Stimulated activated naive CD8-positive, alpha-beta T cell treated with anti-CD3 and anti-CD28 coated beads, Interleukin-15, Interleukin-2, amounts not matched to agents 100 ng/mL and 50 ng/mL, for 24 hours (primary cell): ENCODE data around the gene CELF2.
"Not testable (repeated sequence)": the region's sequence is repeated elsewhere in the genome, so short reads cannot be mapped to it uniquely, and the experiment has no call there.

ENCODE experiments used
- H3K27ac Mint-ChIP-seq: one replicate; pipeline ENCODE4 v1.8.0; 2021; ENCODE audit warnings: mild to moderate bottlenecking, mixed read lengths
- H3K27me3 Mint-ChIP-seq: one replicate; pipeline ENCODE4 v1.8.0; 2021; ENCODE audit warnings: mixed read lengths
- H3K36me3 Mint-ChIP-seq: one replicate; pipeline ENCODE4 v1.8.0; 2021; ENCODE audit warnings: low read depth, mixed read lengths
- H3K4me1 Mint-ChIP-seq: one replicate; pipeline ENCODE4 v1.8.0; 2021; ENCODE audit warnings: low read depth, mixed read lengths
- H3K4me3 Mint-ChIP-seq: one replicate; pipeline ENCODE4 v1.8.0; 2021; ENCODE audit warnings: mild to moderate bottlenecking, mixed read lengths
- H3K9me3 Mint-ChIP-seq: one replicate; pipeline ENCODE4 v1.8.0; 2021; ENCODE audit warnings: mixed read lengths

Gene CELF2

DNA sequence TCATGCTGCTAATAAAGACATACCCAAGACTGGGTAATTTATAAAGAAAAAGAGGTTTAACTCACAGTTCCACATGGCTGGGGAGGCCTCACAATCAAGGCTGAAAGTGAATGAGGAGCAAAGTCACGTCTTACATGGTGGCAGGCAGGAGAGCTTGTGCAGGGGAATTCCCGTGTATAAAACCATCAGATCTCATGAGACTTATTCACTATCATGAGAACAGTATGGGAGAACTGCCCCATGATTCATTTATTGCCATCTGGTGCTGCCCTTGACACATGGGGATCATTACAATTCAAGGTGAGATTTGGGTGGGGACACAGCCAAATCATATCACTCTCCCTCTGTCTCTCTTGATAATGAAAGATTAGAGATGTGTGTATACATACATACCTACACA, 106.2 kb downstream of the CELF2 start:
- H3K27me3 Mint-ChIP-seq, H3K4me1 Mint-ChIP-seq, H3K27ac Mint-ChIP-seq, H3K36me3 Mint-ChIP-seq, H3K4me3 Mint-ChIP-seq: not testable (repeated sequence)
- peaks cover 10% of the 10 kb centered on the region for H3K9me3 Mint-ChIP-seq

- Mint-ChIP-seq H3K27ac (no peak overlapping the region), H3K27me3 (no peaks in the 10 kb centered on the region), H3K36me3 (no peaks in the 10 kb centered on the region), H3K4me3 (no peak overlapping the region), H3K9me3 (peaks cover 10% of the 10 kb centered on the region), H3K4me1 (peaks cover 7% of the 10 kb centered on the region)
Observed at GRCh38 chr10:11125004-11125403, 107.3 kb downstream of the CELF2 start.

DNA sequence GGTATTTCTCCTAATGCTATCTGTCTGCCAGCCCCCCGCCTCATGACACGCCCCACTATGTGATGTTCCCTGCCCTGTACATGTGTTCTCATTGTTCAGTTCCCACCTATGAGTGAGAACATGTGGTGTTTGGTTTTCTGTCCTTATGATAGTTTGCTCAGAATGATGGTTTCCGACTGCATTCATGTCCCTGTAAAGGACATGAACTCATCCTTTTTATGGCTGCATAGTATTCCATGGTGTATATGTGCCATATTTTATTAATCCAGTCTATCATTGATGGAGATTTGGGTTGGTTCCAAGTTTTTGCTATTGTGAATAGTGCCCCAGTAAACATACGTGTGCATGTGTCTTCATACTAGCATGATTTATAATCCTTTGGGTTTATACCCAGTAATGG, 109.3 kb downstream of the CELF2 start:
- H3K4me1 Mint-ChIP-seq, H3K36me3 Mint-ChIP-seq, H3K27me3 Mint-ChIP-seq, H3K27ac Mint-ChIP-seq, H3K4me3 Mint-ChIP-seq: not testable (repeated sequence)
- peaks cover 10% of the 10 kb centered on the region for H3K9me3 Mint-ChIP-seq

- Mint-ChIP-seq H3K36me3 (no peaks in the 10 kb centered on the region), H3K4me1 (no peaks in the 10 kb centered on the region), H3K27me3 (no peaks in the 10 kb centered on the region), H3K9me3 (no peaks in the 10 kb centered on the region), H3K4me3 (no peak overlapping the region), H3K27ac (no peak overlapping the region)
Observed at GRCh38 chr10:11131112-11131639, 113.5 kb downstream of the CELF2 start.

GRCh38 chr10:11134411-11134810, 116.7 kb downstream of the CELF2 start:
- H3K36me3 Mint-ChIP-seq: no peaks in the 10 kb centered on the region
- H3K27ac Mint-ChIP-seq: peak overlapping the region; percentile 8
- H3K27me3 Mint-ChIP-seq: no peaks in the 10 kb centered on the region
- peaks cover 5% of the 10 kb centered on the region for H3K4me1 Mint-ChIP-seq
- H3K4me3 Mint-ChIP-seq: no peak overlapping the region
- no peaks in the 10 kb centered on the region for H3K9me3 Mint-ChIP-seq

DNA sequence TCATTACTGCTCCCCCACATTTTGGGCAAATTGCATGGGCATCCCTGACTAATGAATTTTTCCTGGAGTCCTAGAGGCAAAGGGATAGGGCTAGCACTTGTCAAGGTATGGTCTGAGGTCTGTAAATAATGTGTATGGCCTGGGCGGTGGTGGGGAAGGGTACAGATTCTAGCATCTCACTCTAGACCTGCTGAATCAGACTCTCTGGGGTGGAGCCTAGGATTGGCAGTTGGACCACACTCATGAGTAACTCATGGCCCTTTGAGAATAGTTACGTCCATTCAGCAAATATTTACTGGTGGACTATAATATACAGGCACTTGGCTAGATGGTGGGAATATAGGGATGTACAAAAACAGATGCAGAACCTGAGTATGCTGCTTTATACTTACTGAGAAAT, 118.0 kb downstream of the CELF2 start:
- Mint-ChIP-seq H3K27ac (no peak overlapping the region), H3K9me3 (no peaks in the 10 kb centered on the region), H3K36me3 (no peaks in the 10 kb centered on the region), H3K4me3 (no peak overlapping the region), H3K4me1 (peaks cover 16% of the 10 kb centered on the region), H3K27me3 (no peaks in the 10 kb centered on the region)

DNA sequence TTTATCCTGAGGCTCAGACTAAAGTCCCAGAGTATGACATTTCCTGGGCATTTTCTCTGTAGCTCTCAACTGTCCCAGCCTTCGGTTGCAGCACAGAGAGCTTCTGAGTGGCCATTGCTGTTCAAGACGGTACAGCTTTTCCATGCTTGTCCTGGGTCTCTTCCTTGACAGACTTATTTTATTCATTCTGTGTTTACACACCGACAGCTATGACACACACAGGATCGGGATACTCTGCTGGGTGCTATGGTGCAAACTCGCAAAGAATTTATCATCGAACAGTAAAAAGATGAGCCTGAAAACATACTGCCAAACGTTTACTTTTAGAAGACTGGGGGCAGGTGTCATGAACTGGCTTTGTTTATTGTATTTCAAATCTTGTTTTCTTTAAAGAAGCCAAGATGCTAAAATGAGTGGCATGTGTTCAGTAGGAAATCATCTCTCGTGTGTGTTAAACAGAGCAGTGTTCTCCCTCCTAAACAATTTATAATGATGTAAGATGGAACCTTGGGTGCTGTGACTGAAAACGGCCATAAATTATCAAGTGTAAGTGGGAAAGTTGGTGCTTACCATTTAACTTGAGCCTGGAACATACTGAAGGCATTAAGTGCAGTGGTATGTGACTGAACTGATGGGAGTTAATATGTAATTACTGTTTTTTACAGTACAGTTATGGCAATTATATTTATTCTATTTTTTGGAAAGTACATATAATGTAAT, 120.8 kb downstream of the CELF2 start:
- Mint-ChIP-seq H3K27me3 (no peaks in the 10 kb centered on the region), H3K4me3 (no peak overlapping the region), H3K4me1 (peaks cover 42% of the 10 kb centered on the region), H3K36me3 (no peaks in the 10 kb centered on the region), H3K27ac (no peak overlapping the region), H3K9me3 (no peaks in the 10 kb centered on the region)

DNA sequence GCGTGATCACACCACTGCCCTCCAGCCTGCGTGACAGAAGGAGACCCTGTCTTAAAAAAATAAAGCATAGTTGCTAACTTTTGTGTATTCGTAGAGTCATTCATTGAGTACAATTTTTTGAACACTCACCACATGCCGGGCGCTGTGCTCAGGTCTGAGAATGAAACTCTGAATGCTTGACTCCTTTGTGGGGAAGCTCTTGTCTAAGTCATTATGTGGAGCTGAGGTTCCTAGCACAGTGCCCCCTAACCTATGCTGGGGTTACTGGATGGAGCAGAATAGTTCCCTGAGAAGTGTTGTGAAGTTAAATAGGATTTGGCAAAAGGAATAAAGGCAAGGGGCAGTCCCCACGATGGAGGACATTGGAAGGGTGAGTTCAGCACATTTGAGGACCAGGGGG, 123.3 kb downstream of the CELF2 start:
- H3K27ac Mint-ChIP-seq: peak overlapping the region; percentile 88
- H3K4me3 Mint-ChIP-seq: peak overlapping the region; percentile 63
- H3K4me1 Mint-ChIP-seq: peaks cover 65% of the 10 kb centered on the region

GRCh38 chr10:11141571-11142091, 124.0 kb downstream of the CELF2 start:
- peak overlapping the region; percentile 63 for H3K4me3 Mint-ChIP-seq
- no peaks in the 10 kb centered on the region for H3K36me3 Mint-ChIP-seq
- peaks cover 72% of the 10 kb centered on the region for H3K4me1 Mint-ChIP-seq
- no peaks in the 10 kb centered on the region for H3K9me3 Mint-ChIP-seq
- H3K27ac Mint-ChIP-seq: peak overlapping the region; percentile 88
- no peaks in the 10 kb centered on the region for H3K27me3 Mint-ChIP-seq

More for the DNA sequence above, 123.3 kb downstream of the CELF2 start:
- H3K27me3 Mint-ChIP-seq: no peaks in the 10 kb centered on the region
- no peaks in the 10 kb centered on the region for H3K36me3 Mint-ChIP-seq
- no peaks in the 10 kb centered on the region for H3K9me3 Mint-ChIP-seq

GRCh38 chr10:11142777-11143176, 125.1 kb downstream of the CELF2 start:
- Mint-ChIP-seq H3K36me3 (no peaks in the 10 kb centered on the region), H3K9me3 (no peaks in the 10 kb centered on the region), H3K27me3 (no peaks in the 10 kb centered on the region), H3K4me1 (peaks cover 83% of the 10 kb centered on the region), H3K4me3 (peak overlapping the region; percentile 2), H3K27ac (peak overlapping the region; percentile 68)

GRCh38 chr10:11143242-11143641, 125.6 kb downstream of the CELF2 start:
- no peaks in the 10 kb centered on the region for H3K36me3 Mint-ChIP-seq
- H3K4me3 Mint-ChIP-seq: peak overlapping the region; percentile 2
- no peaks in the 10 kb centered on the region for H3K9me3 Mint-ChIP-seq
- H3K4me1 Mint-ChIP-seq: peaks cover 88% of the 10 kb centered on the region
- H3K27ac Mint-ChIP-seq: peak overlapping the region; percentile 68
- no peaks in the 10 kb centered on the region for H3K27me3 Mint-ChIP-seq

DNA sequence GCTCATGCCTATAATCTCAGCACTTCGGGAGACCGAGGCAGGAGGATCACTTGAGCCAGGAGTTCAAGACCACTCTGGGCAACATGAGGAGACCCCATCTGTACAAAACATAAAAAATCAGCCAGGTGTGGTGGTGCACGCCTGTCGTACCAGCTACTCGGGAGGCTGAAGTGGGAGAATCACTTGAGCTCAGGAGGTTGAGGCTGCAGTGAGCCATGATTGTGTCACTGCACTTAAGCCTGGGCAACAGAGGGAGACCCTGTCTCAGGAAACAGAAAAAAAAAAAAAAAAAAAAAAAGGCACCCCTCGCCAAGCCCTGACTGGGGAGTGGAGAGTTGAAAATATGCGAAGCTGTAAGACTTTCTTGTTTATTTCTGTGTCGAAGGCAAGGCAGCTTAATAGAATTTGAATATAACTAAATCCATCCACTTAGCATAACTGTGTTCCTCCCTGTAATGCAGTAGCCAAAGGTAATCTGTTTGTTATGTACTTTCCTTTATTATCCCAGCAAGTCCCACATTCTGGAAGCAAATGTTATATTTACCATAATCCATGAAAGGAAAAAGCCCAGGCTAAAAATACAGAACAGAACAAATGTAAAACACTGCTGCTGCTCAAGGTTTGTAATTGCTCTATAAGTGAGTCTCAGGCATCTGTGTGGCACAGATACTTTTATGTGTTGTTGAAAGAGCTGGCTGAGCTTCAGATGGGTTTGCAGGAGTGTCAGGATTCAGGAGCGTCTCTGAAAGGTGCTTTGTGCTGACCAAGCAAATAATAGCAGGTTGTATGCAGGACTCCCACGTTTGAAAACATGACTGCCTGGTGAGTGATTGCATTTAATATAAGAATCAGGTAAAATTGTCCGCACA, 127.2 kb downstream of the CELF2 start:
- Mint-ChIP-seq H3K27ac (peak overlapping the region; percentile 94), H3K4me1 (peaks cover 95% of the 10 kb centered on the region), H3K27me3 (no peaks in the 10 kb centered on the region), H3K36me3 (no peaks in the 10 kb centered on the region), H3K9me3 (no peaks in the 10 kb centered on the region), H3K4me3 (peak overlapping the region; percentile 77)

DNA sequence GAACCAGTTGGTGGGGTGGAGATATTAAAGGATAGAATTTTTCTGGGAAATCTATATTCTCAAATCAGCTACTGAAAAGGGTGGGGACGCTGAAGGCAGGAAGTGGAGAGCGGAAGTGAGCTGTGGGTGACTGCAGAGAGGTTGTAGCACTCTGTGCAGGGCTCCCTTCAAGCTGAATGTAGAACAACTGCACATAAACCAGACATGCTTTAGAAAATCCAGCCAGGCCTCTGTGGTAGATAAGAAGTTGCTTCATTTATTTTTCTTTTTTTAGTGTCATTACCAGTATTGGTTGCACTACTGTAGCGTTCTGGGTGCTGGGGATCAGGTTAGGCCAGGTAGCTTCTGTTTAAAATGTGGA, 127.8 kb downstream of the CELF2 start:
- no peaks in the 10 kb centered on the region for H3K27me3 Mint-ChIP-seq
- H3K36me3 Mint-ChIP-seq: no peaks in the 10 kb centered on the region
- peak overlapping the region; percentile 94 for H3K27ac Mint-ChIP-seq
- peak overlapping the region; percentile 77 for H3K4me3 Mint-ChIP-seq
- H3K4me1 Mint-ChIP-seq: peaks cover 95% of the 10 kb centered on the region
- no peaks in the 10 kb centered on the region for H3K9me3 Mint-ChIP-seq

GRCh38 chr10:11146402-11147171, 128.9 kb downstream of the CELF2 start:
- Mint-ChIP-seq H3K36me3 (no peaks in the 10 kb centered on the region), H3K9me3 (no peaks in the 10 kb centered on the region), H3K4me3 (peak overlapping the region; percentile 85), H3K27ac (peak overlapping the region; percentile 94), H3K27me3 (no peaks in the 10 kb centered on the region), H3K4me1 (peaks cover 97% of the 10 kb centered on the region)
